PFSK-1 (cell line): ENCODE results near the gene ALOX5AP.

Experiments
- FOXP2 ChIP-seq: optimal IDR thresholded peaks from 2 replicates; pipeline ENCODE3; 2011; ENCODE audit warnings: borderline replicate concordance, control low read depth, inconsistent platforms; ENCODE audit not compliant: insufficient read depth; ENCODE audit errors: extremely low read length, extremely low read depth
- POLR2AphosphoS5 ChIP-seq: IDR thresholded peaks from 2 replicates; pipeline ENCODE4 v1.6.1; 2012; ENCODE audit warnings: low read depth, mild to moderate bottlenecking, control low read depth, low read length, moderate library complexity
- REST ChIP-seq, 2 experiments: IDR thresholded peaks; 2 replicates each; pipeline versions ENCODE4 v1.6.1 to v1.8.0; 2011 to 2012; ENCODE audit warnings: low read depth in 2 of 2, low read length in 2 of 2, control low read depth in 1 of 2, inconsistent platforms in 1 of 2, mild to moderate bottlenecking in 1 of 2, moderate library complexity in 1 of 2; ENCODE audit not compliant: insufficient read depth in 1 of 2
- SIN3A ChIP-seq: IDR thresholded peaks from 2 replicates; pipeline ENCODE4 v1.6.1; 2012; ENCODE audit warnings: mild to moderate bottlenecking, low read length, moderate library complexity, borderline replicate concordance; ENCODE audit not compliant: insufficient read depth
- TAF1 ChIP-seq: IDR thresholded peaks from 2 replicates; pipeline ENCODE4 v1.6.1; 2012; ENCODE audit warnings: low read length, control low read depth, borderline replicate concordance; ENCODE audit not compliant: insufficient read depth

ALOX5AP gene

GRCh38 chr13:30736461-30737320, 1.3 kb downstream of the ALOX5AP start:
- TF ChIP-seq REST (IDR thresholded peaks at IDR 0.05; ENCODE audit: insufficient read depth in 1 of 2, low read depth in 2 of 2, low read length in 2 of 2): no peak
- TF ChIP-seq POLR2AphosphoS5: no peak
- TF ChIP-seq TAF1: no peak
- TF ChIP-seq FOXP2: no peak
- TF ChIP-seq SIN3A: no peak

DNA sequence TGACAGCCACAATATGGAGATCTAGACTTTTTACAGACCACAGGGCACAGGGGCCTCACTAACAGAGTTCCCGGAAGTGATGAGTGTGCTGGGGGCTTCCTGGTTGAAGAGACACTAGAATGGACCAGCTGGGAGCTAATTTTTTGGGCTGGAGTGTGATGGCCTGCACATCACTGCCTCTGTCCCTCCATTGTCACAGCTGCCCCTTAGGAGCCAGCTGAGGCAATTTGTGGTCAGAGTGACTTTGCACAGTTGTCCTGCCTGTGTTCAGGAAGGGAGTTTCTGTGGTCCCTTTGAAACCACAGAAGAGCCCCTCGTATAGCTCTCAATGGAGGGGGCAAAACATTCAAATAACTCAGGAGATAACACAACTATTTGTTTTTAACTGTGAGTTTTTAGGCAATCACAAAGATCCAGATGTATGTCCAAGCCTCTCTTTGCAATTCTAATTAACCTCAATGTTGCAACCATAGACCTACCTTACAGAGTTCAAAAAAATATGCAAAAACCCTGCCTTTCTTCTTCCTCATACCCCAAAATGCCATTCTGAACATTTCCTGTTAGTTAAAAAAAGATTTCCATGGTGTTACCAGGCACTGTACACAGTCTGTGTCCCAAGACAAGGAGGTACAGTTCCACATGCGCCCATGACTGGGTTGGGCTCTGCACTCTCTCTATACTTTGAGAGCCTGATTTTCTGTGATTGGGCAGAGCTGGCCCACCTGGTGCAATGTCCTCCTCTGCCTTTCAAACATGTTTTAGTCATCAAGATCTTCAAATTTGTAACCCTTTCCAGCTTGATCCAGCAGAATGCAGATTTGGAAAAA, 2.4 kb downstream of the ALOX5AP start:
- TF ChIP-seq SIN3A: no peak
- no peak for TF ChIP-seq REST (IDR thresholded peaks at IDR 0.05; ENCODE audit: insufficient read depth in 1 of 2, low read depth in 2 of 2, low read length in 2 of 2)
- no peak for TF ChIP-seq FOXP2
- no peak for TF ChIP-seq POLR2AphosphoS5
- TF ChIP-seq TAF1: no peak

DNA sequence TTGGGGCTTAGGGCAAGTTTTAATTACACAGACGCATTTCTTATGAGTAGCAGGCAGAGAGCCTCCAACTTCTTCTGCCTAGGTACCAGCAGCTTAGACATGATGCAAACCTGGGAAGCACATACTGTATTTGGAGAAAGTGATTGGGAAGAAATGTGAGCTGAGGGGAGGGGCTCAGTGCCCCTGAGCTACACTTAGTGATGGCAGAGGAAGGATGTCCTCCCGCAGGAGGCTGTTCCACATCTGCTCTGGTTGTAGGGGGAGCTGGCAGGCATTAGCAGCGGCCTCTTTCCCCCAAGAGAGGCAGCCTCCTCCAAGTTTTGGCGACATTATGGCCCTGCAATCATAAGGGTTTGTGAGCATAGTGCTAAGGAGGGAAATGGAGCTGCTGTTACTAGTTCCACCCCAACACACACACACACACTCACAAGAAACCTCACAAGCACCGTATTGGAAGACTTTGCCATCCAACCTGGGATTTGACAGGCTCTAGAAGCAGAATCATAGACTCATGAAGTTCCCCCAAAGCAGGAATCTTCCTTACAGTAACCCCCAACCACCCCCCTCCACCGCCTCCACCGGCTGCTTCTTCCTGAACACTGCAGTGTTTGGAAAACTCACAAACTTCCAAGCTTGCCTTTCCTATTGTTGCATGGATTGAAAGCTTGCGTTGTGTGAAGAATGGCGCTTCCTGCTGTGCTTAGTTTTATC, 3.3 kb downstream of the ALOX5AP start:
- TF ChIP-seq REST (IDR thresholded peaks at IDR 0.05; ENCODE audit: insufficient read depth in 1 of 2, low read depth in 2 of 2, low read length in 2 of 2) (no peak), TAF1 (no peak), POLR2AphosphoS5 (no peak), SIN3A (no peak), FOXP2 (no peak)

- TF ChIP-seq SIN3A (no peak), POLR2AphosphoS5 (no peak), FOXP2 (no peak), REST (IDR thresholded peaks at IDR 0.05; ENCODE audit: insufficient read depth in 1 of 2, low read depth in 2 of 2, low read length in 2 of 2) (no peak), TAF1 (no peak)
Measured at GRCh38 chr13:30739237-30739528, 3.8 kb downstream of the ALOX5AP start.
